Fibroblast of peridontal ligament (primary cell): Measurements from ENCODE around the gene NUPR1.
"Not testable (repeated sequence)": the region's sequence is repeated elsewhere in the genome, so short reads cannot be mapped to it uniquely, and the experiment has no call there.

Experiments used
- DNase-seq: peaks from one replicate; pipeline ENCODE4 v3.0.0-alpha.2; 2010; ENCODE audit errors: extremely low read depth

The NUPR1 gene

GRCh38 chr16:28538733-28539596, at the start of gene NUPR1:
NUPR1 (minus strand) TSS chr16:28538974; CDS start chr16:28538907, 67 bp downstream.
- DNase-seq = peak; percentile 99

GRCh38 chr16:28587386-28587785, 48.6 kb upstream of the NUPR1 start:
- no peak for DNase-seq

DNA sequence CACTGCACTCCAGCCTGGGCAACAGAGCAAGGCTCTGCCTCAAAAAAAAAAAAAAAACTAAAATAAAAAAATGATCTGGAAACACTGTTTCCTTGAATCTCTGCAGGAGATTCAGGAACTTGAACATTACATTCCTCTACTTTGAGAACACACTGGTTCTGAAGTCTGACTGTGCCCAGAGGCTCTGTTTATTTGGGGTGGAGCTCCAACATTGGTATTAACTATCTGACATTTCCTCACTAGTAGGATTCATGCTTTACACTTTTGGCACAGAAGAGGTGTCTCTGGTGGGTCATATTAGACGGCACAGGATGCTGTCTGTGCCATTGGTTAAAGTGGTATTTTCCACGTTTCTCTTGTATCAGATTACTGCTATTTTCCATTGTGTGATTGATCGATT, 47.7 kb upstream of the NUPR1 start:
- no peak for DNase-seq

- DNase-seq = no peak
Measured at GRCh38 chr16:28585674-28586073, 46.9 kb upstream of the NUPR1 start.

DNA sequence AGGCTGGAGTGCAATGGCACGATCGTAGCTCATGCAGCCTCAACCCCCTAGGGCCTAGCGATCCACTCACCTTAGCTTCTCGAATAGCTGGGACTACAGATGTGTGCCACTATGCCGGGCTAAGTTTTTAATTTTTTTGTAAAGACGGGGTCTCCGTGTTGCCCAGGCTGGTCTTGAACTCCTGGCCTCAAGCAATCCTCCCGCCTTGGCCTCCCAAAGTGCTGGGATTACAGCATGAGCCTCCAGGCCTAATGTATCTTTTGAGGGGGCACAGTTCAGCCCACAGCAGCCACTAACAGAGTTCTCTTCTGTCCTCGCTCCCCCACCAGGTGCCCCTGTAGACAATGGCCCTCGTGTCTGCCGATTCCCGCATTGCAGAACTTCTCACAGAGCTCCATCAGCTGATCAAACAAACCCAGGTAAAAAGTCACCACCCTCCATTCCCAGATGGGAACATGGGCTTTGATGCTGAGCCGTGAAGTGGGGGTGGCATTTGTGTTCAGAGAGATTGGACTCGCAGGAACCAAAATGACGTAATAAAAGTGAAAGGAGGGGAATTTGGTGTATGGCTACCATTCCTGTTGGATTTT, 42.0 kb upstream of the NUPR1 start:
- no peak for DNase-seq

DNA sequence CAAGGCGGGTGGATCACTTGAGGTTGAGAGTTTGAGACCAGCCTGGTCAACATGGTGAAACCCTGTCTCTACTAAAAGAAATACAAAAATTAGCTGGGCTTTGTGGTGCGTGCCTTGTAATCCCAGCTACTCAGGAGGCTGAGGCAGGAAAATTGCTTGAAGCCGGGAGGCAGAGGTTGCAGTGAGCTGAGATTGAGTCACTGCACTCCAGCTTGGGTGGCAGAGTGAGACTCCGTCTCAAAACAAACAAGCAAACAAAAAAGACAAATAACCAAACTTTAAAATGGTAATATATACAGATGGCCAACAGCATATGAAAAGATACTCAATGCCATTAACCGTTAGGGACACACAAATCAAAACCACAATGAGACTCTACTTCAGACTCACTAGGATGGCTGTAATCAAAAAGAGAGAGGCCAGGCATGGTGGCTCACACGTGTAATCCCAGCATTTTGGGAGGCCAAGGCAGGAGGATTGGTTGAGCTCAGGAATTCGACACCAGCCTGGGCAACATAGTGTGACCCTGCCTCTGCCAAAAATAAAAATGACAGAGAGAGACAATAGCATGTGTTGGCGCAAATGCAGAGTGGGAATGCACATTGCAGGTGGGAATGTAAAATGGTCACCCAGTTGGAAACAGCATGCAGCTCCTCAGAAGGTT, 36.8 kb upstream of the NUPR1 start:
- no peak for DNase-seq

DNA sequence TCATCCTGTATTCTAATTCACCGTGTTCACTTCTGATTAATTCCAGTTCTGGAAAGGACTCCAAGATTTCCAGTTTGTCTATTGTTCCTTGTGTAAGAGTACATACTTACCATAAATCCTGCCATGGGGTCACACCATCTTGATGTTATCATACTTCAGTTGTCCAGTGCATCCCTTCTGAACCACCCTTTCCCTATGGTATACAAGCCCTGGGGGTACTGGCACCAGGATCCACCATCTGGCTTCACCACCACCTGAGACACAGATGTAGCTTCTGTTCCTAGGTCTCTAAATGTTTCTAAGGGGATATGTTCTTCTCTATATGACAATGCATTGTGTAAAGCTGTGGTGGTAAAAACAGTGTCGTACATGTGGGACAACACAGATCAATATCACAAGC, 36.2 kb upstream of the NUPR1 start:
- DNase-seq = no peak

GRCh38 chr16:28573738-28574718, 35.3 kb upstream of the NUPR1 start:
- no peak for DNase-seq

DNA sequence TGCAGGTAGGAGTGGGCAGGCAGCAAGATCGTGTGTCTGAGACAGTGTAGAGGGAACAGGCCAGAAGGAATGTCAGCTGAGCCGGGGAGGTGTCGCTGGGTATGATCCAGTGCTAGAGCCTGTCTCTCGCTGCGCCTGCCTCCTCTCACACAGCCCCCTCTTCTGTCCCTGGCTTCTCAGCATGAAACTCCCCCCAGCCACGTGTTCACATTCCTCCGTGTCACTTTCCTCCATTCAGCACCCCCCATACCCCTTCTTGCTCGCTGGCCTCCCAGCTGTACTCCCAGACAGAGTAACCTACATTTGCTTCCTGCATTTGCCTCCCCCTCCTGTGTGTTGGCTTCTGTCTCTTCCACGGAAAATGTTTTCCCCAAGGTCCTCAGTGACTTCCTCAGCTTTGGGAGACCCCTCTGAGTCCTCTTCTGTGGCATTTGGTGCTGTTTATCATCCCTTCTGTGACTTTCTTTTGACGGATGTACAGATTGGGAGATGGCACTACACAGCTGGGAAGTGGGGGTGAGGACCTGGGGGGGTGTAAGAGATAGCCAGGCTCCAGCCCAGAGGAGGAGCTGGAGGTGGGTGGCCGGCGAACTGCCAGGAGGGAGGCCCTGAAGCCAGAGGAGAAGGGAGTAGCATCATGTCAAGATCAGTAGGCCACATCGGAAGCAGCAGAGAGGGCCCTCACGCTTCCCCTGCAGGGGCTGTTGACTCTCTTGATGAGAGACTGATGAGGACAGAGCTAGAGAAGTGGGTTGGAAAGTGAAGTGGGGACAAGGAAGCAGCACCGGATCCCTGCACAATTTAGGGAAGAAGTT, 34.1 kb upstream of the NUPR1 start:
- DNase-seq = no peak

DNA sequence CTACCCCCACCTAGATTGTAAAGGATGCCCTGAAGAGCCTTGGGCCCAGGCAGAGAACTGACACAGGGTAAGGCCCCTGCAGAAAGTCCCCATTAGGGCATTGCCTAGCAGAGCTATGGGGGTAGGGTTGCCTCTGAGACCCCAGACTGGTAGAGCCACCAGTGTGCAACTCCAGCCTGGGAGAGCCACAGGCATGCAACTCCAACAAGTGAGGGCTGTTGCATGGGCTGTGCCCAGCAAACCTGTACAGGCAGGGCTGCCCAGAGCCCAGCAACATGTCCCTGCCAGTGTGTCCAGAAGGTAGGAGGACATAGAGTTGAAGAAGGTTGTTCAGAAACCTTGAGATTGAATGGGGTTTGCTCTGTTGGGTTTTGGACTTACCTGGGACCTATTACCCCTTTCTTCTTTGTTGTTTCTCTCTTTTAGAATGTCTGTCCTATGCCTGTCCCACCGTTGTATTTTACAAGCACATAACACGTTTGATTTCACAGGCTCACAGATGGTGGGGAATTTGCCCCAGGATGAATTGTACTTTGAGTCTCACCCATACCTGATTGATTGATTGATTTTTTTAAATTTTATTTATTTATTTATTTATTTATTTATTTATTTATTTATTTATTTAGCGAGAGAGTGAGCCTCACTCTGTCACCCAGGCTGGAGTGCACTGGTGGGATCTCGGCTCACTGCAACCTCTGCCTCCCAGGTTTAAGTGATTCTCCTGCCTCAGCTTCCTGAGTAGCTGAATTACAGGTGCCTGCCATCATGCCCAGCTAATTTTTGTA, 31.4 kb upstream of the NUPR1 start:
- DNase-seq = no peak

DNA sequence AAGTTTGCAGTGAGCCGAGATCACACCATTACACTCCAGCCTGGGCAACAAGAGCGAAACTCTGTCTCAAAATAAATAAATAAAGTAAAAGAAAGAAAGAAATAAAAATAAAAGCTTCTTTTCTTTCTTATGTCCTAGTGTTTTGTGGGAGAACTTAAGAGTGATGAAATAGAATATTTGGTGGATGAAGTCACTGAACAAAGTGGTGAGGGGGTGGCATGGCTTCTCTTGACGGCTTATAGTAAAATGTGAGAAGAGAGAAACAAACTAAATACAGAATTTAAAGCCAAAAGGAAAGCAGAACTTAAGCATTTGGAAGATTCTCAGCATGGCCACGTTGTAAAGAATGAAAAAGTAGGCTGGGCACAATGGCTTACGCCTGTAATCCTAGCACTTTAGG, 30.2 kb upstream of the NUPR1 start:
- peak; percentile 48 for DNase-seq

DNA sequence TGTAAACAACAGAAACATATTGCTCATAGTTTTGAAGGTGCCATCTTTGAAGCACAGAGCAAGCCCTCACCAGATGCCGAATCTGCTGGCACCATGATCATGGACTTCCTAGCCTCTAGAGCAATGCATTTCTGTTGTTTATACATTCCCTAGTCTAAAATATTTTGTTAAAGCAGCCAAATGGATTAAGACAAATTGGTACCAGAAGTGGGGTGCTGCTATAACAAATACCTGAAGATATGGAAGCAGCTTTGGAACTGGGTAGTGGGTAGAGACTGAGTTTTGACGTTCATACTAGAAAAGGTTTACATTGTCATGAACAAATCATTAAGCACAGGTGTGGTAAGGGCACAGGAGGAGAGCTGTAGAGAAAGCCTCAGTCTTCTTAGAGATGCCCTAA, 28.5 kb upstream of the NUPR1 start:
- DNase-seq = no peak

DNA sequence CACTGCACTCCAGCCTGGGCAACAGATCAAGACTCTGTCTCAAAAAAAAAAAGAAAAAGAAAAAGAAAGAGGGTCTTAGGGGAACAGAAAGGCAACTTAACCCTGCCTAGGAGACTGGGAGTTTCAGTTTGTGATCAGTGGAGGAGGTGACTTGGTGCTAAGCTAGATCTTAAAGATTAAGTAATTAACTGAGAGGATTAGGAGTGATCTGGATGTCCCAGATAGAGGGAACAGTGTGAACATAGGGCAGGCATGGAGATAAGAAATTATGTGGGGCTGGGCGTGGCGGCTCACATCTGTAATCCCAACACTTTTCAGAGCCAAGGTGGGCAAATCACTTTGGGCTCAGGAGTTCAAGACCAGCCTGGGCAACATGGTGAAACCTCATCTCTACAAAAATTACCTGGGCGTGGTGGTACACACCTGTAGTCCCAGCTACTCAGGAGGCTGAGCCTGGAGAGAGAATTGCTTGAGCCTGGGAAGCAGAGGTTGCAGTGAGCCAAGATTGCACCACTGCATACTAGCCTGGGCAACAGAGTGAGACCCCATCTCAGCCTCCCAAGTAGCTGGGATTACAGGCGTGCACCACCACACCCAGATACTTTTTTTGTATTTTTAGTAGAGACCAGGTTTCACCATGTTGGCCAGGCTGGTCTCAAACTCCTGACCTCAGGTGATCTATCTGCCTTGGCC, 27.6 kb upstream of the NUPR1 start:
- DNase-seq = not testable (repeated sequence)

- no peak for DNase-seq
Measured at GRCh38 chr16:28563218-28563617, 24.4 kb upstream of the NUPR1 start.

- DNase-seq = no peak
Measured at GRCh38 chr16:28562199-28562598, 23.4 kb upstream of the NUPR1 start.

GRCh38 chr16:28561557-28562187, 22.9 kb upstream of the NUPR1 start:
- no peak for DNase-seq

- DNase-seq = no peak
Measured at GRCh38 chr16:28558456-28558855, 19.7 kb upstream of the NUPR1 start.

GRCh38 chr16:28556914-28557320, 18.1 kb upstream of the NUPR1 start:
- no peak for DNase-seq

DNA sequence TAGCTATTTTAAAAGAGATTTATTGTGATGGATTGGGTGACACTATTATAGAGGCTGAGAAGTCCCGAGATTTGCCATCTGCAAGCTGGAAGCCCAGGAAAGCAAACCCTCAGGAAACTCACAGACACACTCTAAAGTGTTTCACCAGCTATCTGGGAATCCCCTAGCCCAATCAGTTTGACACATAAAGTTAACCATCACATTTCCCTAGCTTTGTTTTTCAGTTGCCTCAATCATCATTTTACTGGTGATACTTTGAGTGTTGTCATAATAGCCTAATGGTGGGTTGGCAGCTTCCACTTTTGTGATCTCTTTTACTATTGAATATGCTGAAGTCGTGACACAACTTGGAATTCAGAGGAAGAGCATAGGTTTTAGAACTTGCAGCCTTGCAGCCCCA, 16.8 kb upstream of the NUPR1 start:
- no peak for DNase-seq
